PC-9 (cell line): ENCODE data around the gene NEUROG1.

ENCODE experiments used
- CTCF ChIP-seq: fragments of 200-600 bp; sonication (generic); conservative IDR thresholded peaks from 2 replicates; pipeline ENCODE4 v1.6.1; 2017; ENCODE audit warnings: mixed run types, antibody characterized with exemption, mild to moderate bottlenecking, moderate library complexity
- EZH2 ChIP-seq: fragments of 200-600 bp; sonication (generic); IDR thresholded peaks from 2 replicates; pipeline ENCODE4 v1.8.0; 2017; ENCODE audit warnings: antibody characterized with exemption, low read depth

- TF ChIP-seq EZH2 (no peak), CTCF (no peak)
These were observed 19.8 kb upstream of the NEUROG1 start for GRCh38 chr5:135555530-135555929.
